GM23338 (cell line): Measurements from ENCODE around the gene ADGRD1. TPM values are rescaled to one million over a fixed set of nuclear protein-coding genes. Genes with fewer than 3 reads are reported as not detected.

Experiments used
- ATAC-seq: fragments of 200-7000 bp; cut with Tn5 transposase; 3 replicates; pipeline ENCODE4 v1.9.1; 2020
- DNase-seq: peaks from one replicate; pipeline ENCODE4 v3.0.0-alpha.2; 2015; ENCODE audit warnings: low spot score
- H2AFZ ChIP-seq: fragments of 200-600 bp; sonication (generic); 2 replicates; pipeline ENCODE4 v1.8.0; 2016; ENCODE audit warnings: antibody characterized with exemption, mild to moderate bottlenecking, moderate library complexity
- H3F3A ChIP-seq: fragments of 200-600 bp; sonication (generic); replicated peaks from 2 replicates; pipeline ENCODE4 v1.8.0; 2017; ENCODE audit warnings: antibody characterized with exemption, mixed run types, low read depth
- H3K27ac ChIP-seq: fragments of 200-600 bp; sonication (generic); 2 replicates; pipeline ENCODE4 v1.6.1; 2016; ENCODE audit warnings: low read depth
- H3K27me3 ChIP-seq: fragments of 200-600 bp; sonication (generic); 2 replicates; pipeline ENCODE4 v1.8.0; 2016; ENCODE audit warnings: mild to moderate bottlenecking, mixed run types, moderate library complexity; ENCODE audit not compliant: insufficient read depth
- H3K36me3 ChIP-seq: fragments of 200-600 bp; sonication (generic); 2 replicates; pipeline ENCODE4 v1.8.0; 2016; ENCODE audit warnings: mild to moderate bottlenecking; ENCODE audit not compliant: insufficient read depth
- H3K4me1 ChIP-seq: fragments of 200-600 bp; sonication (generic); 2 replicates; pipeline ENCODE4 v1.8.0; 2016; ENCODE audit warnings: mild to moderate bottlenecking, moderate library complexity; ENCODE audit not compliant: insufficient read depth
- H3K4me2 ChIP-seq: fragments of 200-600 bp; sonication (generic); 2 replicates; pipeline ENCODE4 v1.7.1; 2017; ENCODE audit warnings: mixed run types
- H3K4me3 ChIP-seq: fragments of 200-600 bp; sonication (generic); 2 replicates; pipeline ENCODE4 v1.6.1; 2016; ENCODE audit warnings: mixed run types
- H3K79me2 ChIP-seq: fragments of 200-600 bp; sonication (generic); replicated peaks from 2 replicates; pipeline ENCODE4 v1.8.0; 2017; ENCODE audit warnings: mild to moderate bottlenecking; ENCODE audit not compliant: insufficient read depth
- H3K9me2 ChIP-seq: fragments of 200-600 bp; sonication (generic); 2 replicates; pipeline ENCODE4 v1.8.0; 2017; ENCODE audit not compliant: insufficient read depth
- H4K20me1 ChIP-seq: fragments of 200-600 bp; sonication (generic); replicated peaks from 2 replicates; pipeline ENCODE4 v1.8.0; 2017; ENCODE audit warnings: mild to moderate bottlenecking; ENCODE audit not compliant: insufficient read depth
- H3K27ac Mint-ChIP-seq: 2 replicates; pipeline ENCODE4 v1.8.0; 2020; ENCODE audit warnings: inconsistent platforms, mild to moderate bottlenecking, moderate library complexity, mixed read lengths
- H3K27me3 Mint-ChIP-seq: 3 replicates; pipeline ENCODE4 v1.8.0; 2022; ENCODE audit warnings: low read depth, mild to moderate bottlenecking, moderate library complexity, mixed read lengths, inconsistent platforms; ENCODE audit not compliant: insufficient read depth, poor library complexity
- H3K36me3 Mint-ChIP-seq: 3 replicates; pipeline ENCODE4 v1.8.0; 2021; ENCODE audit warnings: low read depth, mild to moderate bottlenecking, inconsistent platforms, moderate library complexity, mixed read lengths
- H3K4me1 Mint-ChIP-seq: 3 replicates; pipeline ENCODE4 v1.8.0; 2020; ENCODE audit warnings: mild to moderate bottlenecking, inconsistent platforms, mixed read lengths
- H3K4me3 Mint-ChIP-seq: 3 replicates; pipeline ENCODE4 v1.8.0; 2021; ENCODE audit warnings: moderate library complexity, mild to moderate bottlenecking, inconsistent platforms, mixed read lengths
- H3K9me3 Mint-ChIP-seq: 3 replicates; pipeline ENCODE4 v1.8.0; 2020; ENCODE audit warnings: moderate library complexity, mild to moderate bottlenecking, inconsistent platforms, mixed read lengths
- EZH2 ChIP-seq: fragments of 200-600 bp; sonication (generic); IDR thresholded peaks from one replicate; pipeline ENCODE4 v1.8.0; 2017; ENCODE audit warnings: antibody characterized with exemption, mild to moderate bottlenecking, low read depth; ENCODE audit not compliant: unreplicated experiment
- JUNB ChIP-seq: IDR thresholded peaks from one replicate; pipeline ENCODE4 v1.6.1; 2016; ENCODE audit warnings: antibody characterized with exemption; ENCODE audit not compliant: unreplicated experiment
- NANOG ChIP-seq: IDR thresholded peaks from 2 replicates; pipeline ENCODE4 v1.6.1; 2016; ENCODE audit warnings: antibody characterized with exemption, borderline replicate concordance
- STAT1 ChIP-seq: IDR thresholded peaks from one replicate; pipeline ENCODE4 v1.6.1; 2016; ENCODE audit warnings: antibody characterized with exemption; ENCODE audit not compliant: unreplicated experiment
- ZNF114 ChIP-seq: fragments of 250-450 bp; sonication (Bioruptor Pico); IDR thresholded peaks from 2 replicates; pipeline ENCODE4 v1.5.0; 2020; ENCODE audit warnings: mild to moderate bottlenecking, moderate library complexity
- ZNF331 ChIP-seq: fragments of 250-450 bp; sonication (Bioruptor Pico); IDR thresholded peaks from 2 replicates; pipeline ENCODE4 v1.5.0; 2020; ENCODE audit warnings: low read depth, mild to moderate bottlenecking, moderate library complexity
- polyA plus RNA-seq: library from polyadenylated mRNA; unstranded; fragments of >200 nt; fragmentation: Nextera tagmentation; extraction: Ambion mirVana; gene quantifications from 2 replicates; pipeline ENCODE4 v1.2.1, GENCODE V29; 2016
- total RNA-seq: library from RNA; depleted of rRNA; stranded (reverse); fragments of >200 nt; shearing (Covaris generic); gene quantifications from 2 replicates; pipeline ENCODE4 v1.2.3, GENCODE V29; 2014
- TF ChIP-seq, protein P1 (sequence below): fragments of 250-450 bp; sonication (Bioruptor Pico); IDR thresholded peaks from 2 replicates; pipeline ENCODE4 v1.5.0; 2020; ENCODE audit warnings: mild to moderate bottlenecking, moderate library complexity
- TF ChIP-seq, protein P2 (sequence below): IDR thresholded peaks from 2 replicates; pipeline ENCODE4 v1.6.1; 2016; ENCODE audit warnings: antibody characterized with exemption
- TF ChIP-seq, protein P3 (sequence below): IDR thresholded peaks from one replicate; pipeline ENCODE4 v1.6.1; 2018; ENCODE audit warnings: antibody characterized with exemption; ENCODE audit not compliant: unreplicated experiment

Gene ADGRD1
- total and polyA plus RNA-seq, 2 experiments from 2014 or later: 1.4 TPM; not detected in 1

DNA sequence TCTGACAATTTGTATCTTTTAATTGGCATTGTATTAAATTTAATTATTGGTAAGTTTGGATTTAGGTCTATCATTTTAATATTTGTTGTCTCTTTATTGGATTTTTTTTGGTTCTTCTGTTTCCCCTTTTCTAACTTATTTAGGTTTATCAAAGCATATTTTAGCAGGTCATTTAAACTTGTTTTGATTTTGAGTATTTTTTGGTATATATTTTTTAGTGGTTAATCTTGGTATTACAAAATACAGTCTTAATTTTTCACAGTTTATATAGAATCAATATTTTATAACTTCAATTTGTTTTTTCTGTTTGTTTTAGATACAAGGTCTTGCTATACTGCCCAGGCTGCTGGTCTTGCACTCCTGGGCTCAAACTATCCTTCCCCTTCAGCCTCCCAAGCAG is 15.5 kb upstream of the ADGRD1 start (continued):
- TF ChIP-seq, protein P1, sequence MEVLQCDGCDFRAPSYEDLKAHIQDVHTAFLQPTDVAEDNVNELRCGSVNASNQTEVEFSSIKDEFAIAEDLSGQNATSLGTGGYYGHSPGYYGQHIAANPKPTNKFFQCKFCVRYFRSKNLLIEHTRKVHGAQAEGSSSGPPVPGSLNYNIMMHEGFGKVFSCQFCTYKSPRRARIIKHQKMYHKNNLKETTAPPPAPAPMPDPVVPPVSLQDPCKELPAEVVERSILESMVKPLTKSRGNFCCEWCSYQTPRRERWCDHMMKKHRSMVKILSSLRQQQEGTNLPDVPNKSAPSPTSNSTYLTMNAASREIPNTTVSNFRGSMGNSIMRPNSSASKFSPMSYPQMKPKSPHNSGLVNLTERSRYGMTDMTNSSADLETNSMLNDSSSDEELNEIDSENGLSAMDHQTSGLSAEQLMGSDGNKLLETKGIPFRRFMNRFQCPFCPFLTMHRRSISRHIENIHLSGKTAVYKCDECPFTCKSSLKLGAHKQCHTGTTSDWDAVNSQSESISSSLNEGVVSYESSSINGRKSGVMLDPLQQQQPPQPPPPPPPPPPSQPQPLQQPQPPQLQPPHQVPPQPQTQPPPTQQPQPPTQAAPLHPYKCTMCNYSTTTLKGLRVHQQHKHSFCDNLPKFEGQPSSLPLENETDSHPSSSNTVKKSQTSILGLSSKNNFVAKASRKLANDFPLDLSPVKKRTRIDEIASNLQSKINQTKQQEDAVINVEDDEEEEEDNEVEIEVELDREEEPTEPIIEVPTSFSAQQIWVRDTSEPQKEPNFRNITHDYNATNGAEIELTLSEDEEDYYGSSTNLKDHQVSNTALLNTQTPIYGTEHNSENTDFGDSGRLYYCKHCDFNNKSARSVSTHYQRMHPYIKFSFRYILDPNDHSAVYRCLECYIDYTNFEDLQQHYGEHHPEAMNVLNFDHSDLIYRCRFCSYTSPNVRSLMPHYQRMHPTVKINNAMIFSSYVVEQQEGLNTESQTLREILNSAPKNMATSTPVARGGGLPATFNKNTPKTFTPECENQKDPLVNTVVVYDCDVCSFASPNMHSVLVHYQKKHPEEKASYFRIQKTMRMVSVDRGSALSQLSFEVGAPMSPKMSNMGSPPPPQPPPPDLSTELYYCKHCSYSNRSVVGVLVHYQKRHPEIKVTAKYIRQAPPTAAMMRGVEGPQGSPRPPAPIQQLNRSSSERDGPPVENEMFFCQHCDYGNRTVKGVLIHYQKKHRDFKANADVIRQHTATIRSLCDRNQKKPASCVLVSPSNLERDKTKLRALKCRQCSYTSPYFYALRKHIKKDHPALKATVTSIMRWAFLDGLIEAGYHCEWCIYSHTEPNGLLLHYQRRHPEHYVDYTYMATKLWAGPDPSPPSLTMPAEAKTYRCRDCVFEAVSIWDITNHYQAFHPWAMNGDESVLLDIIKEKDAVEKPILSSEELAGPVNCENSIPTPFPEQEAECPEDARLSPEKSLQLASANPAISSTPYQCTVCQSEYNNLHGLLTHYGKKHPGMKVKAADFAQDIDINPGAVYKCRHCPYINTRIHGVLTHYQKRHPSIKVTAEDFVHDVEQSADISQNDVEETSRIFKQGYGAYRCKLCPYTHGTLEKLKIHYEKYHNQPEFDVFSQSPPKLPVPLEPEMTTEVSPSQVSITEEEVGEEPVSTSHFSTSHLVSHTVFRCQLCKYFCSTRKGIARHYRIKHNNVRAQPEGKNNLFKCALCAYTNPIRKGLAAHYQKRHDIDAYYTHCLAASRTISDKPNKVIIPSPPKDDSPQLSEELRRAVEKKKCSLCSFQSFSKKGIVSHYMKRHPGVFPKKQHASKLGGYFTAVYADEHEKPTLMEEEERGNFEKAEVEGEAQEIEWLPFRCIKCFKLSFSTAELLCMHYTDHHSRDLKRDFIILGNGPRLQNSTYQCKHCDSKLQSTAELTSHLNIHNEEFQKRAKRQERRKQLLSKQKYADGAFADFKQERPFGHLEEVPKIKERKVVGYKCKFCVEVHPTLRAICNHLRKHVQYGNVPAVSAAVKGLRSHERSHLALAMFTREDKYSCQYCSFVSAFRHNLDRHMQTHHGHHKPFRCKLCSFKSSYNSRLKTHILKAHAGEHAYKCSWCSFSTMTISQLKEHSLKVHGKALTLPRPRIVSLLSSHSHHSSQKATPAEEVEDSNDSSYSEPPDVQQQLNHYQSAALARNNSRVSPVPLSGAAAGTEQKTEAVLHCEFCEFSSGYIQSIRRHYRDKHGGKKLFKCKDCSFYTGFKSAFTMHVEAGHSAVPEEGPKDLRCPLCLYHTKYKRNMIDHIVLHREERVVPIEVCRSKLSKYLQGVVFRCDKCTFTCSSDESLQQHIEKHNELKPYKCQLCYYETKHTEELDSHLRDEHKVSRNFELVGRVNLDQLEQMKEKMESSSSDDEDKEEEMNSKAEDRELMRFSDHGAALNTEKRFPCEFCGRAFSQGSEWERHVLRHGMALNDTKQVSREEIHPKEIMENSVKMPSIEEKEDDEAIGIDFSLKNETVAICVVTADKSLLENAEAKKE: no peak
- TF ChIP-seq EZH2 (no peak), ZNF331 (CRISPR knock-in tag) (no peak), JUNB (no peak), STAT1 (no peak), ZNF114 (CRISPR knock-in tag) (no peak), NANOG (no peak)
- TF ChIP-seq, protein P2, sequence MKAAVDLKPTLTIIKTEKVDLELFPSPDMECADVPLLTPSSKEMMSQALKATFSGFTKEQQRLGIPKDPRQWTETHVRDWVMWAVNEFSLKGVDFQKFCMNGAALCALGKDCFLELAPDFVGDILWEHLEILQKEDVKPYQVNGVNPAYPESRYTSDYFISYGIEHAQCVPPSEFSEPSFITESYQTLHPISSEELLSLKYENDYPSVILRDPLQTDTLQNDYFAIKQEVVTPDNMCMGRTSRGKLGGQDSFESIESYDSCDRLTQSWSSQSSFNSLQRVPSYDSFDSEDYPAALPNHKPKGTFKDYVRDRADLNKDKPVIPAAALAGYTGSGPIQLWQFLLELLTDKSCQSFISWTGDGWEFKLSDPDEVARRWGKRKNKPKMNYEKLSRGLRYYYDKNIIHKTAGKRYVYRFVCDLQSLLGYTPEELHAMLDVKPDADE: no peak

DNA sequence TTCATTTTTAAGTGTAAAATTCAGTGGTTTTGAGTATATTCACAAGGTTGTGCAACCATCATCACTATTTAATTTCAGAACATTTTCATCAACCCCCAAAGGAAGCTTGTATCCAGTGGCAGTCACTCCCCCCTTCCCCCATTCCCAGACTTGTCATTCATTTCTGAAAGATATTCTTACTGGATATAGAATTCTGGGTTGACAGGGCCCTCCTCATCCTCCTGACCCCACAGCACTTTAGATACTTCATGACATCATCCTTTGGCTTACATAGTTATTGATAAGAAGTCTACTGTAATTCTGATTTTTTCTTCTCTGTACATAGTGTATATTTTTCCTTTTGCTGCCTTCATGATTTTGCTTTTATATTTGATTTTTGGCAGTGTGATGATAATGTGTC is 8.8 kb upstream of the ADGRD1 start:
- no peaks in the 10 kb centered on the region for H3F3A ChIP-seq
- H4K20me1 ChIP-seq: no peaks in the 10 kb centered on the region
- no peak overlapping the region for H3K4me3 ChIP-seq
- no peaks in the 10 kb centered on the region for H3K27me3 ChIP-seq
- peaks cover 8% of the 10 kb centered on the region for H3K4me1 ChIP-seq
- peaks cover 9% of the 10 kb centered on the region for H3K9me2 ChIP-seq
- no peak overlapping the region for H3K27ac ChIP-seq
- no peak for ATAC-seq
- H3K36me3 Mint-ChIP-seq: peaks cover 28% of the 10 kb centered on the region
- peaks cover 47% of the 10 kb centered on the region for H3K9me3 Mint-ChIP-seq
- H3K36me3 ChIP-seq: no peaks in the 10 kb centered on the region
- DNase-seq: no peak
- peaks cover 16% of the 10 kb centered on the region for H3K4me1 Mint-ChIP-seq
- H3K27ac Mint-ChIP-seq: no peak overlapping the region
- no peak overlapping the region for H2AFZ ChIP-seq
- no peak overlapping the region for H3K4me3 Mint-ChIP-seq
- H3K4me2 ChIP-seq: no peak overlapping the region
- no peaks in the 10 kb centered on the region for H3K79me2 ChIP-seq
- H3K27me3 Mint-ChIP-seq: peaks cover 14% of the 10 kb centered on the region
- TF ChIP-seq JUNB: no peak
- no peak for TF ChIP-seq ZNF331 (CRISPR knock-in tag)
- TF ChIP-seq, protein P3, sequence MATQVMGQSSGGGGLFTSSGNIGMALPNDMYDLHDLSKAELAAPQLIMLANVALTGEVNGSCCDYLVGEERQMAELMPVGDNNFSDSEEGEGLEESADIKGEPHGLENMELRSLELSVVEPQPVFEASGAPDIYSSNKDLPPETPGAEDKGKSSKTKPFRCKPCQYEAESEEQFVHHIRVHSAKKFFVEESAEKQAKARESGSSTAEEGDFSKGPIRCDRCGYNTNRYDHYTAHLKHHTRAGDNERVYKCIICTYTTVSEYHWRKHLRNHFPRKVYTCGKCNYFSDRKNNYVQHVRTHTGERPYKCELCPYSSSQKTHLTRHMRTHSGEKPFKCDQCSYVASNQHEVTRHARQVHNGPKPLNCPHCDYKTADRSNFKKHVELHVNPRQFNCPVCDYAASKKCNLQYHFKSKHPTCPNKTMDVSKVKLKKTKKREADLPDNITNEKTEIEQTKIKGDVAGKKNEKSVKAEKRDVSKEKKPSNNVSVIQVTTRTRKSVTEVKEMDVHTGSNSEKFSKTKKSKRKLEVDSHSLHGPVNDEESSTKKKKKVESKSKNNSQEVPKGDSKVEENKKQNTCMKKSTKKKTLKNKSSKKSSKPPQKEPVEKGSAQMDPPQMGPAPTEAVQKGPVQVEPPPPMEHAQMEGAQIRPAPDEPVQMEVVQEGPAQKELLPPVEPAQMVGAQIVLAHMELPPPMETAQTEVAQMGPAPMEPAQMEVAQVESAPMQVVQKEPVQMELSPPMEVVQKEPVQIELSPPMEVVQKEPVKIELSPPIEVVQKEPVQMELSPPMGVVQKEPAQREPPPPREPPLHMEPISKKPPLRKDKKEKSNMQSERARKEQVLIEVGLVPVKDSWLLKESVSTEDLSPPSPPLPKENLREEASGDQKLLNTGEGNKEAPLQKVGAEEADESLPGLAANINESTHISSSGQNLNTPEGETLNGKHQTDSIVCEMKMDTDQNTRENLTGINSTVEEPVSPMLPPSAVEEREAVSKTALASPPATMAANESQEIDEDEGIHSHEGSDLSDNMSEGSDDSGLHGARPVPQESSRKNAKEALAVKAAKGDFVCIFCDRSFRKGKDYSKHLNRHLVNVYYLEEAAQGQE: no peak
- TF ChIP-seq STAT1: no peak
- TF ChIP-seq, protein P2: no peak
